HUES64 (cell line): ENCODE data around the gene TMEM53.

Experiments used
- H3K27ac ChIP-seq: 2 replicates; pipeline ENCODE4 v1.7.0; 2013; ENCODE audit warnings: low read depth, low read length, inconsistent platforms
- H3K27me3 ChIP-seq: 2 replicates; pipeline ENCODE4 v1.6.1; 2013; ENCODE audit warnings: mild to moderate bottlenecking, low read length; ENCODE audit not compliant: insufficient read depth
- H3K36me3 ChIP-seq: 2 replicates; pipeline ENCODE4 v1.6.1; 2013; ENCODE audit warnings: mild to moderate bottlenecking, low read length; ENCODE audit not compliant: insufficient read depth
- H3K4me1 ChIP-seq: 2 replicates; pipeline ENCODE4 v1.6.1; 2013; ENCODE audit warnings: mild to moderate bottlenecking, low read length, moderate library complexity; ENCODE audit not compliant: insufficient read depth
- H3K4me3 ChIP-seq: 2 replicates; pipeline ENCODE4 v1.5.1; 2013; ENCODE audit warnings: mild to moderate bottlenecking, low read length, moderate library complexity
- H3K9ac ChIP-seq: 2 replicates; pipeline ENCODE4 v1.6.1; 2013; ENCODE audit warnings: mild to moderate bottlenecking, low read depth, low read length
- H3K9me3 ChIP-seq: 2 replicates; pipeline ENCODE4 v1.6.1; 2013; ENCODE audit warnings: low read depth, low read length; ENCODE audit not compliant: insufficient read depth
- WGBS: fragments of 150-250, 120-280 bp; methylation state at CpG from one replicate; pipeline ENCODE4 v1.1.7; 2013; ENCODE audit warnings: missing lambda C conversion rate; 5-methylcytosine and 5-hydroxymethylcytosine counted together

TMEM53 gene

GRCh38 chr1:44653107-44653964, 20.9 kb downstream of the TMEM53 start:
- Histone ChIP-seq H3K36me3 (peaks cover 33% of the 10 kb centered on the region), H3K27ac (no peak overlapping the region), H3K27me3 (no peaks in the 10 kb centered on the region), H3K9ac (no peak overlapping the region), H3K4me3 (no peak overlapping the region), H3K4me1 (peaks cover 16% of the 10 kb centered on the region), H3K9me3 (no peaks in the 10 kb centered on the region)
- 68% methylated on average over 11 of the region's 11 CpGs for WGBS

DNA sequence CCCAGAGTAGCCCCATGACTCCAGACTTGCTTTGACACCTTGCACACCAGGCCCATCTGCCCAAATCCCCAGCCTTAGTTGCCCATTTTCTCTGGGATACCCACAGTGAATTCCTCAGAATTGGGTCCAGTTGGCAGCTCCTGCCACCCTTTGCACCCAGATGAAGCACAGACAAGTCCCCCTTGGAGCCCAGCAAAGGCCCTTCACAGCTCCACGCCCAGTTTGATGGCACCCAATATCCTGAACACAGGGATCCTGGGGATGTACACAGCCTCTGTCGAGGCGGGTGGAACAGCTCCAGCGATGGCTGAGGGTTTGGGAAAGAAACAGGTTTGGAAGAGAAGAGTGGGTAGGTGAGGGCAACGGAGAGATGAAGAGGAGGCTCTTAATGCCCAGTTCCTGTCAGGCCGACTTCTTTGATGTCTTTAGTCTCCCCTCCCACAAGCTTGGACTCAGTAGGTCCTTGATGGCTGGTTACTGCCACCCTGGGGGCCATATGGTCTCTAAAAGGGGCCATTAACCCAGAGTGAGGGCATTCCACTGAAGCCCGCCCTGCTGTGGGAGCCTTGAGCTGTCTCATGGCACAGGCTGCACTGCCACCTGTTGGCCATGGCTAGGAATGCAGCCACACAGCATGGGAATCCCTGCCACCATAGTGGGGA, 21.7 kb downstream of the TMEM53 start:
- H3K9ac ChIP-seq, result no peak overlapping the region
- H3K27ac ChIP-seq, result no peak overlapping the region; the same call in 1 of the 2 replicates
- no peaks in the 10 kb centered on the region for H3K9me3 ChIP-seq
- WGBS, result 67% methylated on average over 7 of the region's 7 CpGs
- peaks cover 16% of the 10 kb centered on the region for H3K4me1 ChIP-seq
- no peaks in the 10 kb centered on the region for H3K27me3 ChIP-seq
- H3K4me3 ChIP-seq, result no peak overlapping the region
- H3K36me3 ChIP-seq, result peaks cover 41% of the 10 kb centered on the region

DNA sequence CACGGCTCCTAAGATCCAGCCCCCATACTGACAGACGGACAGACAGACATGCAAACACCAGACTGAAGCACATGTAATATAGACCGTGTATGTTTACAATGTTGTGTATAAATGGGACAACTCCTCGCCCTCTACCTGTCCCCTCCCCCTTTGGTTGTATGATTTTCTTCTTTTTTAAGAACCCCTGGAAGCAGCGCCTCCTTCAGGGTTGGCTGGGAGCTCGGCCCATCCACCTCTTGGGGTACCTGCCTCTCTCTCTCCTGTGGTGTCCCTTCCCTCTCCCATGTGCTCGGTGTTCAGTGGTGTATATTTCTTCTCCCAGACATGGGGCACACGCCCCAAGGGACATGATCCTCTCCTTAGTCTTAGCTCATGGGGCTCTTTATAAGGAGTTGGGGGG, 23.2 kb downstream of the TMEM53 start:
- Histone ChIP-seq H3K4me1 (peaks cover 16% of the 10 kb centered on the region), H3K36me3 (peaks cover 51% of the 10 kb centered on the region), H3K4me3 (no peak overlapping the region), H3K27me3 (no peaks in the 10 kb centered on the region), H3K9ac (no peak overlapping the region), H3K9me3 (no peaks in the 10 kb centered on the region), H3K27ac (no peak overlapping the region)
- 88% methylated on average over 8 of the region's 8 CpGs for WGBS

DNA sequence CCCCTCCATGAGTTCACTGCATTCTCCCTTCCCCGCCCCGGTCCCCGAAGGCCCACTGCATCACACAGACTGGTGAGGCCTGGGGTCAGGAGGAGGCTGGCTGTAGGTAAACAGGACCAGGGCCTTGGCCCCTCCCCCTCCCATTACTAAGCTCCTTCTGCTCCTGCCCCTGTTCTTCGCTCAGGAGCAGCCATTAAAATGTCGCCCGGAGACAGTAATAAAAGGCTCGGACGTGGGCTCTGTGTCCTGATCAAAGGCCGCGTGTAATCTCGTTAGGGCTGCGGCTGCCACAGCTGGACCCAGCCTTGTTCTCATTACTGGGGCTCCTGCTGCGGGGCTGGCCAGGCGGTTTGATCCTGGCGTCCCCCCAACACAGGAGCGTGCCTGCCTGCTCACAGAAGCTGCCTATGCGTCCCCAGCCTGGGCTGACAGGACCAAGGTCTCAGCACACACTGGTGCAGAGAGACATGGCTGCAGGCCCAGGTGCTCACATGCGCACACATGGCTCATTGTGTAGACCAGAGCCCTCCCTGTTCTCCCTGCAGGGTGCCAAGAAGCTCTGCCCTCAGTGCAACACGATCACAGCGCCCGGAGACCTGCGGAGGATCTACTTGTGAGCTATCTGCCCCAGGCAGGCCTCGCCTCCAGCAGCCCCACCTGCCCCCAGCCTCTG, 24.0 kb downstream of the TMEM53 start:
- Histone ChIP-seq H3K27me3 (no peaks in the 10 kb centered on the region), H3K36me3 (peaks cover 59% of the 10 kb centered on the region), H3K4me3 (no peak overlapping the region), H3K27ac (peak overlapping the region; percentile 68; the same call in 1 of the 2 replicates), H3K9ac (peak overlapping the region; percentile 66), H3K4me1 (peaks cover 16% of the 10 kb centered on the region), H3K9me3 (no peaks in the 10 kb centered on the region)
- 77% methylated on average over 23 of the region's 23 CpGs for WGBS

GRCh38 chr1:44649788-44650158, 24.5 kb downstream of the TMEM53 start:
- Histone ChIP-seq H3K36me3 (peaks cover 64% of the 10 kb centered on the region), H3K9ac (no peak overlapping the region), H3K9me3 (no peaks in the 10 kb centered on the region), H3K27ac (no peak overlapping the region), H3K4me3 (no peak overlapping the region), H3K4me1 (peaks cover 16% of the 10 kb centered on the region), H3K27me3 (no peaks in the 10 kb centered on the region)
- WGBS, result 93% methylated on average over 13 of the region's 13 CpGs

DNA sequence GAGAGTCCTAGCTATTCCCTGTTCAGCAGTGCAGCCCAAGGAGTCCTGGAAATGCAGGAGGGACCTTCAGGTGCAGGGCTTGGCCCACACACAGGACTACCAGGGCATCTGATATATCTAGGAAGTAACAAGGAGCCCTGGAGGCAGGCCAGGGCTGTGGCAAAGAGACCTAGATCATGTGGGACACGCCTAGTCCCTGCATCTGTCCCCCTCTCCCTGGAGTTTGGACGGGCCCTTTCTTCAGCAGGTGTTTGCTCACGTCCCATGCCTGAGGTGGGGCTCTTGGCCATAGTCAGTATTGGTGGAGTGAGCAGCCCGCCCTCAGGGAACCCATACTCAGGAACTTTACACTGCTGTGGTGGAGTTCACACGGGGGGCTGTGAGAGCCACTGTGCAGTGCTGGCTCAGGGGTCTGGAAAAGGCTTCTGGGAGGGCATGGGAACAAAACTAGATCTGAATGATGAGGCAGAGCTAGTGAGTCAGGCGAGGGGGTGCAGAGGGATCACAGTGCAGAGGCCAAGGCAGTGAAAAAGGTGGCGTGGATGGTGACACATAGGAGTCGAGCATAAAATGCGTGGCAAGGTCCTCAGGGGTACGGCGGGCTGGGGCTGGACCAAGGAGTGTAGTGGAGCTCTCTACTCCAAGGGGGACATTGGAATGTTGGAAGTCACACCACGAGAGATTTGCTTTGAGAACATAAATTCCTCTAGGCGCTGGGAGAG, 25.6 kb downstream of the TMEM53 start:
- Histone ChIP-seq H3K4me3 (no peak overlapping the region), H3K9me3 (no peaks in the 10 kb centered on the region), H3K36me3 (peaks cover 75% of the 10 kb centered on the region), H3K27ac (no peak overlapping the region), H3K9ac (no peak overlapping the region), H3K4me1 (peaks cover 16% of the 10 kb centered on the region), H3K27me3 (no peaks in the 10 kb centered on the region)
- 94% methylated on average over 13 of the region's 13 CpGs for WGBS

DNA sequence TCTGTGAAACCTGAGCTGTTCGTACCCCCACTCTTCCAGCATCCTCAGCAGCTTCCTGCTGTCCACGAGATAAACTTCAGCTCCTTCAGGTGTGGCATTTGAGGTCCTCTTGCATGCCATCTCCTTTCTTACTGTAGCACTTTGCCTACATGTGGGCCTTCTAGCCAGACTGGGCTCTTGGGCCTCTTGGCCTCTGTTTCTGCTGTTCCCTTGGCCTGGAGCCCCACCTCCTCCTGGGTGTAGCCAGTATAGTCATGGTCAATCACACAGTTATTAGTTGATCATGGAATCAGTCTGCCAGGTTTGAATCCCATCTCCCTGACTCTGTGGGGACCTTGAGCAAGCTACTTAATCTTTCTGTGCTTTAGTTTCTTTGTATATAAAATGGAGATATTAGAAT, 26.4 kb downstream of the TMEM53 start:
- Histone ChIP-seq H3K4me1 (peaks cover 11% of the 10 kb centered on the region), H3K36me3 (peaks cover 83% of the 10 kb centered on the region), H3K9me3 (no peaks in the 10 kb centered on the region), H3K9ac (no peak overlapping the region), H3K4me3 (no peak overlapping the region), H3K27me3 (no peaks in the 10 kb centered on the region), H3K27ac (no peak overlapping the region)
- WGBS, result 90% methylated on average over 2 of the region's 2 CpGs

DNA sequence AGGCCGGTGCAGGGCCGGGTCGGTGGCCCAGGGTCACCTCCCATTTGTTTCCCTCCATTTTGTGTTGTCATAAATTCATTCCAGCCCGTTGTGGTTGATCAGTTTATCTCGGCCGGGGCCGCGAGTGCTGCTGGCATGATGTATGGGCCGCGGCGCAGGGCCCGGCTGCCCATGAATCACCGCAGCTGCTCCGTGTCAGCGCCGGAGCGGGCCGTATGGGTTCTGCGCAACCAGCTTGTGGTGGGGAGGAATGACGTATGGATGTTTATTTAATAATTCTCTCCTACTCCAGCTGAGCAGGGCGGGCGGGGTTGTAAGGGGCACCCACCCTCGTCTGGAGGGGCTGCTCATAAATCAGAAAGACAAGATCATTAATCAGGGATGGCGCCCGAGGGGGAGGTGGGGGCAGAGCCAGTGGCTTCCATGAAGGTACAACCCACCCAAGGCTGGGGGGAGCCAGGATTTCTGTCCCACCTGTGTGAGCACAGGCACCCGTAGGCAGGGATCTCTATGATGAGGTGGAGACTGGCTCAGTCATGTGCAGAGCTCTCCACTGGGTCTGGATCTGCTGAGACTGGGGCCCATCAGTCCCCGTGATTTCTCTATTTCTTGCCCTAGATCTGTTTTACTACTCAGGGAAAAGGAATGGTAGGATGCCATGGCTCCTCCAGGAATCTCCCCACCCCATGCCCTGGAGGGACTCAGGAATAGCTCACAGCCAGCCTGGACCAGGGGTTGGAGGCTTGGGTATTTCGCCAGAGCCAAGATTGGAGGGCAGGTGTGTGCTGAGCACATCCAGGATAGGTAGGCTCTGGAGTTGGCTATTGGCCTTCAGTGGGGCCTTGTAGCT, 27.8 kb downstream of the TMEM53 start:
- no peaks in the 10 kb centered on the region for H3K9me3 ChIP-seq
- peaks cover 95% of the 10 kb centered on the region for H3K36me3 ChIP-seq
- H3K4me3 ChIP-seq, result no peak overlapping the region
- no peak overlapping the region for H3K9ac ChIP-seq
- peaks cover 11% of the 10 kb centered on the region for H3K4me1 ChIP-seq
- 94% methylated on average over 27 of the region's 28 CpGs for WGBS
- H3K27me3 ChIP-seq, result no peaks in the 10 kb centered on the region
- no peak overlapping the region for H3K27ac ChIP-seq

DNA sequence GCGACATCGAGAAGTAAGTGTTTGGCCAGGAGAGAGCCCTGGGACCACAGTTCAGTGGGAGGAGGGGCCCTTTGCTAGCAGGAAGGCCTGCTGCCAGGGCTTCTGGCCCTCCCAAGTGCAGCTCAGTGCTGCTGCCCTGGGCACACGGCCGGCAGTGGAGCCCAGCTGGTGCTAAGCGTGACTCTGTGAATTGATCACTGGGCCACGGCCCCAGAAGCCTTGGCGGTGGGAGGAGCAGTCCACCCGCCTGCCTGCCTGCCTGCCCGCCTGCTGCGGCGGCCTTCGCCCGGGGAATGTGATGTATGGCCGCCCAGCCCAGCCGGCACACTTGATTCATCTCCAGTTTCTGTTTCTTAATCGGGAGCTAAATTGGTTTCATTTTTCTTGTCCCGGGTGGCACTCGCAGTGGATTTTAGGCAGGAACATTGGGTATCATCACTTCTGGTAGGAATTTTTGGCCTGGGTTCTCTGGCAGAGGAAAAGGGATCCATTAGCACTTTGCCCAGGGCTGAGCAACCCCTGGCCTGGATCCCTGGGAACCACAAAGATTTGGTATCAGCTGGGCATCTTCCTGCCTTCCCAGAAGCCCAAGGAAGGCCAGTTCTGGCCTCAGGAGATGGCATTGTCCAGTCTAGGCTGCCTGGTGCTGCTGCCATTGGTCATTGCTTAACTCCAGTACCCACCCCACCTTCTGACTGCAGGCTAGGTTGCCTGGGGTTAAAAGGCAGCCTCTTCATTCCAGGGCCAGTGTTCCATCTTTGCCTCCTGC, 28.6 kb downstream of the TMEM53 start:
- WGBS, result 92% methylated on average over 18 of the region's 18 CpGs
- H3K9ac ChIP-seq, result no peak overlapping the region

DNA sequence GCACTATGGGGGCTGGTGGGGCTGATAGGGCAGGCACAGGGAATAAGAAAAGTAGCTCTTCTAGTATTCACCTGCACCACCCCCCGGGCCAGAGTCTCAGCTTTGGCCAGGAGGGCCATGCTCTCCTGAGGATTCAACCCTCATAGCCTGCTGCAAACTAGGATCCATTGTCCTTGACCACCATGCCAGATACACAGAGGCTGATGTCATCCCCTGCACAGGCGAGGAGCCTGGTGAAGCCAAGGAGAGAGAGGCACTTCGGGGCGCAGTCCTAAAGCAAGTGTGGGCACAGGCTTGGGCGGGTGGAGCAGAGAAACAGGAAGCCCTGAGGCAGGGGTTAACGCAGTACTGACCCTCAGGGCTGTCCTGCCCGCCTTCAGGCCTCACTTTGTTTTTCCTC, 29.5 kb downstream of the TMEM53 start:
- H3K4me1 ChIP-seq, result 0 out of 2 replicates have a peak, but pooled peaks cover 4% of the 10 kb centered on the region
- WGBS, result 94% methylated on average over 7 of the region's 7 CpGs
- peaks cover 95% of the 10 kb centered on the region for H3K36me3 ChIP-seq

More for the DNA sequence above, 28.6 kb downstream of the TMEM53 start:
- Histone ChIP-seq H3K4me3 (no peak overlapping the region), H3K27ac (no peak overlapping the region), H3K9me3 (no peaks in the 10 kb centered on the region), H3K36me3 (peaks cover 95% of the 10 kb centered on the region), H3K4me1 (peaks cover 11% of the 10 kb centered on the region), H3K27me3 (no peaks in the 10 kb centered on the region)

More for the DNA sequence above, 29.5 kb downstream of the TMEM53 start:
- H3K4me3 ChIP-seq, result no peak overlapping the region
- no peaks in the 10 kb centered on the region for H3K27me3 ChIP-seq
- H3K9me3 ChIP-seq, result no peaks in the 10 kb centered on the region
- H3K27ac ChIP-seq, result no peak overlapping the region
- no peak overlapping the region for H3K9ac ChIP-seq
